ENCODE measurements around the gene ADCY7.
"Not testable (repeated sequence)": the region's sequence is repeated elsewhere in the genome, so short reads cannot be mapped to it uniquely, and the experiment has no call there.

Gene ADCY7

GRCh38 chr16:50343566-50343965 lies 77.2 kb downstream of the ADCY7 start:
- DNase-seq: not testable (repeated sequence)

GRCh38 chr16:50345210-50345609 lies 78.9 kb downstream of the ADCY7 start:
- not testable (repeated sequence) for DNase-seq

GRCh38 chr16:50351116-50351515 lies 84.8 kb downstream of the ADCY7 start:
- no peak for DNase-seq

- DNase-seq: no peak
Observed at GRCh38 chr16:50351952-50352351, 85.6 kb downstream of the ADCY7 start.

- DNase-seq: no peak
Observed at GRCh38 chr16:50354082-50354481, 87.7 kb downstream of the ADCY7 start.

- DNase-seq: no peak
Observed at GRCh38 chr16:50354629-50355456, 88.5 kb downstream of the ADCY7 start.

- no peak for DNase-seq
Observed at GRCh38 chr16:50359626-50360025, 93.3 kb downstream of the ADCY7 start.

GRCh38 chr16:50360033-50360778 lies 93.9 kb downstream of the ADCY7 start:
- DNase-seq: no peak

GRCh38 chr16:50360779-50361178 lies 94.4 kb downstream of the ADCY7 start:
- DNase-seq: no peak

GRCh38 chr16:50363656-50364055 lies 97.3 kb downstream of the ADCY7 start:
- no peak for DNase-seq

GRCh38 chr16:50365791-50366575 lies 99.6 kb downstream of the ADCY7 start:
- DNase-seq: no peak

Measured in activated CD4-positive, alpha-beta T cell treated with anti-CD3 and anti-CD28 coated beads, Interleukin-2, amount 50 U/mL, for 48 hours (primary cell).